Measurements from ENCODE around the gene CNOT10.

Gene CNOT10

DNA sequence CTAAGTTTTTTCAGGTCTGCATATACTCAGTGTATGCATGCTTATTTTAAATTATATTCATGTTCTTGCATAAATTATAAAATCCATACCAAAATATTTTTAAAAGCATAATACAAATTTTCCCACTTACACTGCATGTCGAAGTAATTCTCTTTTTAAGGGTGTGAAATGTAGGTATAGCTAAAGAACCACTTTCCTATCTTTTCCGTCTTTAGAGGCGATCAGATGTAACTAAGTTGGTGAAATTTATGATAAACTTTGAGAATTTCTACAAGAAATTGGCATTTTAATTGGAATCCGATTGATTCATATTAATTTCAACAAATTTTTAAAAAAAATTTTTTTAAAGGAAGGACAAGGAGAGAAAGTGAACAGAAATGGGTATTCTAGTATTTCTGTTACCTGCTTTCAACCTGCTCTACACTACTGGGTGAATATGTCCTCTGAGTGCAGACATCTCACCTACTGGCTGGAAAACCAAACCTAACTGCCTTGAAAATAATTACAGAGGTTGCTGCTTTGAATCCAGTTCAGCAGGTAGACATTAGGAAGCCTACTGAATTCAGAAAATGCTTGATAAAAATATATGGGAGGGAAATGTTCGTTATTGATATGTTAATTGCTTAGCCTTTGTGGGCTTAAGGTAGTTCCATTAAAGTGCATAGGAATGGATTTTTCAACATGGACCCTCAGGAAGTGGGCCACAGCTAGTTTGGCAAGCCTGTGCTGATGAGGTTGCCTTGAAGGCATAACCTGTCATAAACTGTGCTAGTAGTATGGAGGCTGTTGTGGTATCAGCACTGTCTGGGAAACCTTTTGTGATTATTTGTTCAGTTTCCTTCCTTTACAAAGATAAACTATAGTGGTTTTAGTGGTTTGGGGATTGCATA lies 137.9 kb downstream of the CNOT10 start:
- H3K4me3 ChIP-seq (ENCODE audit: low read depth, low read length), result no peak overlapping the region
- TF ChIP-seq, protein P1, sequence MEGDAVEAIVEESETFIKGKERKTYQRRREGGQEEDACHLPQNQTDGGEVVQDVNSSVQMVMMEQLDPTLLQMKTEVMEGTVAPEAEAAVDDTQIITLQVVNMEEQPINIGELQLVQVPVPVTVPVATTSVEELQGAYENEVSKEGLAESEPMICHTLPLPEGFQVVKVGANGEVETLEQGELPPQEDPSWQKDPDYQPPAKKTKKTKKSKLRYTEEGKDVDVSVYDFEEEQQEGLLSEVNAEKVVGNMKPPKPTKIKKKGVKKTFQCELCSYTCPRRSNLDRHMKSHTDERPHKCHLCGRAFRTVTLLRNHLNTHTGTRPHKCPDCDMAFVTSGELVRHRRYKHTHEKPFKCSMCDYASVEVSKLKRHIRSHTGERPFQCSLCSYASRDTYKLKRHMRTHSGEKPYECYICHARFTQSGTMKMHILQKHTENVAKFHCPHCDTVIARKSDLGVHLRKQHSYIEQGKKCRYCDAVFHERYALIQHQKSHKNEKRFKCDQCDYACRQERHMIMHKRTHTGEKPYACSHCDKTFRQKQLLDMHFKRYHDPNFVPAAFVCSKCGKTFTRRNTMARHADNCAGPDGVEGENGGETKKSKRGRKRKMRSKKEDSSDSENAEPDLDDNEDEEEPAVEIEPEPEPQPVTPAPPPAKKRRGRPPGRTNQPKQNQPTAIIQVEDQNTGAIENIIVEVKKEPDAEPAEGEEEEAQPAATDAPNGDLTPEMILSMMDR (conservative IDR thresholded peaks at IDR 0.05; ENCODE audit: low read depth, low read length), result no peak
- no peak for DNase-seq (ENCODE audit: low read depth)

Measured in choroid plexus epithelial cell (primary cell).